ENCODE measurements around the gene ORM2. TPM values are rescaled to one million over a fixed set of nuclear protein-coding genes. Genes with fewer than 3 reads are reported as not detected.

Gene ORM2
- total and polyA plus RNA-seq, 2 of the 4 experiments (the other 2 are of a cell fraction) = not detected

- TF ChIP-seq USF2 (IDR thresholded peaks at IDR 0.05; ENCODE audit: low read depth, low read length) = no peak
- TF ChIP-seq SMC3 (IDR thresholded peaks at IDR 0.05; ENCODE audit: low read depth, low read length) = peak; percentile 32; the same call in 1 of the 2 replicates
Observed at GRCh38 chr9:114288193-114289091, 41.2 kb upstream of the ORM2 start (continued).

DNA sequence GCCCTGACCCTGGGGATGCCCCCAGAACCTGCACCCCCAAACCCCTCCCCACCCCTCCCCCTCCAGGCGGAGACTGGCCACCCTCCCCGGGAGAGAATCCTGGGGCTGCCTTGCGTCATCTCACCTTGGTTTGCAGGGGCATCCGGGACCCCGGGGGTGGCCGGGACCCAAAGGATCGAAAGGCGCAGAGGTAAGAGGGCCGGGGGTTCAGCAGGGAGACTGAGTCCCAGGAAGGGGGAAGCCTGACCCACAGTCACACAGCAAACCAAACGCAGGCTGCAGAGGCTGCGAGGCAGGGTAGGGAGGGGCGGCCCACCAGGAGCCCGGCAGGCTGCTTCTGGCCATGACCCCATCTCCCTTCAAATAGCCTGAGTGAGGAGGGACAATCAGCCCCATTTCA, 40.6 kb upstream of the ORM2 start:
- H3K4me3 ChIP-seq (ENCODE audit: insufficient read depth, low read depth, low read length) = no peak overlapping the region
- peak overlapping the region; percentile 56 for H2BK20ac ChIP-seq (ENCODE audit: low read depth, low read length)
- H2AFZ ChIP-seq (replicated peaks; ENCODE audit: low read length, poor library complexity) = no peak overlapping the region
- in situ Hi-C loops (cut with MboI; ENCODE audit: low sequenced_read_pairs) = loop anchor here (5.0 kb wide), 1 partner anchor 127 kb away; no protein-coding TSS in a partner anchor
- no peak overlapping the region for H3K14ac ChIP-seq (replicated peaks; ENCODE audit: low read depth, low read length)
- peaks cover 11% of the 10 kb centered on the region for H3K36me3 ChIP-seq (ENCODE audit: control insufficient read depth, insufficient read depth, low read length)
- no peak overlapping the region for H3K27ac ChIP-seq (ENCODE audit: insufficient read depth, low read length)
- peak overlapping the region; percentile 34; the same call in 1 of the 2 replicates for H2AK5ac ChIP-seq (ENCODE audit: low read depth, low read length)
- ChIA-PET POLR2A (ENCODE audit: unreplicated experiment) (no interaction called here), CTCF (interaction anchor here (1.5 to 2.0 kb wide), 2 partner anchors 133 to 180 kb away, joined by 5 to 6 read pairs; partner anchors contain the start of gene COL27A1)
- H3K9me1 ChIP-seq (ENCODE audit: insufficient read depth, low read length) = peaks cover 23% of the 10 kb centered on the region
- dilution Hi-C loops (cut with HindIII; ENCODE audit: low sequenced_read_pairs, unreplicated experiment) = no loop called here
- H3K9me3 ChIP-seq (ENCODE audit: control insufficient read depth, insufficient read depth, low read length) = no peaks in the 10 kb centered on the region
- DNase-seq = no peak
- peaks cover 0 to 18% of the 10 kb centered on the region in 2 experiments; a peak in 2 of 4 replicates for H3K79me1 ChIP-seq (ENCODE audit: low read depth in 1 of 2, low read length in 2 of 2)
- no peak for ATAC-seq (ENCODE audit: low read depth)
- no peak overlapping the region; the same call in 2 of the 3 replicates for H2BK15ac ChIP-seq (ENCODE audit: low read depth, low read length)
- no peak overlapping the region for H4K5ac ChIP-seq (ENCODE audit: low read depth, low read length)
- no peak overlapping the region for H4K91ac ChIP-seq (ENCODE audit: insufficient read depth, low read depth, low read length)
- no peak overlapping the region for H3K4me2 ChIP-seq (ENCODE audit: low read depth, low read length)
- H3K4ac ChIP-seq (ENCODE audit: low read depth, low read length) = peak overlapping the region; percentile 54
- H2BK5ac ChIP-seq (ENCODE audit: low read depth, low read length, poor library complexity, severe bottlenecking) = no peak overlapping the region
- BruUV-seq (replicated peaks) = no TSS peak
- H3K27me3 ChIP-seq (ENCODE audit: control insufficient read depth, insufficient read depth, low read length) = no peaks in the 10 kb centered on the region
- H3K18ac ChIP-seq (ENCODE audit: low read depth, low read length) = no peak overlapping the region
- H3K4me1 ChIP-seq (ENCODE audit: control insufficient read depth, insufficient read depth, low read length) = peaks cover 19% of the 10 kb centered on the region
- no peaks in the 10 kb centered on the region for H4K20me1 ChIP-seq (ENCODE audit: insufficient read depth, low read length)
- intact Hi-C loops (cut with micrococcal nuclease) = no loop called here
- H3K23ac ChIP-seq (ENCODE audit: low read depth, low read length) = no peak overlapping the region
- WGBS, 2 experiments (ENCODE audit: extremely low coverage in 2 of 2, insufficient read length in 1 of 2) = 93% methylated on average over 9 of the region's 13 CpGs; no CpG with 5 or more reads in 1 of the 2 experiments
- no peak overlapping the region; the same call in 1 of the 2 replicates for H2BK120ac ChIP-seq (ENCODE audit: low read depth, low read length)
- no peak overlapping the region for H3K56ac ChIP-seq (ENCODE audit: extremely low read depth, insufficient read depth, low read length)
- no peak overlapping the region for H4K8ac ChIP-seq (ENCODE audit: low read depth in 2 of 2, low read length in 2 of 2)
- H2AK9ac ChIP-seq (replicated peaks; ENCODE audit: low read depth, low read length, poor library complexity) = peak overlapping the region; percentile 43
- no peak overlapping the region for H3K9ac ChIP-seq (ENCODE audit: low read depth, low read length)
- TF ChIP-seq ELK1 (IDR thresholded peaks at IDR 0.05; ENCODE audit: borderline replicate concordance, low read depth, low read length) (no peak), POLR2A (IDR thresholded peaks at IDR 0.05; ENCODE audit: low read depth, low read length) (no peak), MAFK (IDR thresholded peaks at IDR 0.05; ENCODE audit: low read depth, low read length) (no peak), RCOR1 (IDR thresholded peaks at IDR 0.05; ENCODE audit: insufficient replicate concordance, low read length) (no peak), CEBPB (IDR thresholded peaks at IDR 0.05; ENCODE audit: low read depth, low read length) (no peak), RFX5 (IDR thresholded peaks at IDR 0.05; ENCODE audit: low read depth, low read length) (no peak), MXI1 (IDR thresholded peaks at IDR 0.05; ENCODE audit: borderline replicate concordance, low read depth, low read length) (no peak), SMC3 (IDR thresholded peaks at IDR 0.05; ENCODE audit: low read depth, low read length) (no peak), USF2 (IDR thresholded peaks at IDR 0.05; ENCODE audit: low read depth, low read length) (no peak)

All from IMR-90 (cell line).